ENCODE measurements around the gene PPDPF.

Gene PPDPF

DNA sequence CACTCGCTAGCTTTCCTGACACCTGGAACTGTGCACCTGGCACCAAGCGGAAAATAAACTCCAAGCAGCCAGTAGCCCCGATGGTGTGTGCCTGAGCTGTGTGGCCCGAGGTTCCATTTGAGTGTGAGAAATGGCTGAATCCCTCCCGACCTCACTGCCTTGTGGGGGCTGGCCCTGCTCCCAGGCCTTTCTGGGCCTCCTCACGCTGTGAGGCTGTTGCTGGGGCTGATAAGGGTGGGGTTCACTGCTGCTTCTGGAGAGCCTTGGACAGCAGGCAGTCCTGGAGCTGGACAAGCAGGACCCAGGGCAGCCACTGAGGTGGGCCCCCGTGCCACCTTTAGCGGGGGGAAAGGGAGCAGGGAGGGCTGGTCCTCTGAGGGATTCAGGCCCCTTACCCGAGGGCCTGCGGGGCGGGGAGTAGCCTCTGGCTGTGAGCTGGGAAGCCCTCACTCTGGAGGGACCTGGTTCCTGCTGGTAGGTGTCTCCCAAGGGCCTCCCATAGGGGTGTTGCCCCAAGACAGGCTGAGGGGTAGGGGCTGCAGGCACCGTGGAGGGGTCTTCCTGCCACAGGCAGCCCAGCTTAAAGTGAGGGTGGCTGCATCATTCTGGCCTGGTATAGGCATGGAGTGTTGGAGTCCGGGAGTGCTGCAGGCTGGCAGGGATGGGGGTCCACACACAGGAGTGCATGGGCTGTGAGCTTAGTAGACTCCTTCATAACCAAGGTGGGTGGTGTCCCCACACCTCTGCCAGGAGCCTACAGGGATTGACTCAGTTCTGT lies 1.7 kb downstream of the PPDPF start:
- DNase-seq (ENCODE audit: low read depth), result no peak

DNA sequence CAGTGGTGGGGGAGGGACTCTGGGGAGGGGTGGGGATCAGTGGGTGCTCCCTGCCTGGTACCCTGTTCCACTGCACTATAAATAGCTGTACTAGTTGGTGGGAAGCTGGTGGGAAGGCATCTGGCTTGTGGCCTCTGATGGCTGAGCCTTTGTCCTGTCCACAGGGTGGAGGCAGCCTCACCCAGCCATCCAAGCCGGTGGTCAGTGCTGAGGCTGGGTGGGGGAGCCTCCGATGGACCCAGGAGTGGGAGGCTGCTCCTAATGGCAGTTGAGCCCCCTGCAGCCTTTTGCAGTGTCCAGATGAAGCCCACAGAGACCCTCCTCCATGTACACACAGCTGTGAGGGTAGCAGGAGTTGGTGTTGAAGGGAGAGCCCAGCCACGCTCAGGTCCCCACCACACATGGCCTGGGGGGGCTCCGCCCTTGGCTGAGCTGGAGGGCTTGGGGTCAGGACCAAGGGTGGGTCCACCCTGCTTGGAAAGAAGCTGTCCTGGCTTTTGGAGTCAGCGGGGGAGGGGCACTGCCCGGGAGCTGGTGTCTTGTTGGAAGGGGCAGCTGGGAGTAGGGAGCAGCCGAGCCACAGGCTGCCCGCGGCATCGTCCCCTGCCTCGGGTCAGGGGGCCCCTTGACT lies 2.5 kb downstream of the PPDPF start:
- DNase-seq (ENCODE audit: low read depth), result no peak

DNA sequence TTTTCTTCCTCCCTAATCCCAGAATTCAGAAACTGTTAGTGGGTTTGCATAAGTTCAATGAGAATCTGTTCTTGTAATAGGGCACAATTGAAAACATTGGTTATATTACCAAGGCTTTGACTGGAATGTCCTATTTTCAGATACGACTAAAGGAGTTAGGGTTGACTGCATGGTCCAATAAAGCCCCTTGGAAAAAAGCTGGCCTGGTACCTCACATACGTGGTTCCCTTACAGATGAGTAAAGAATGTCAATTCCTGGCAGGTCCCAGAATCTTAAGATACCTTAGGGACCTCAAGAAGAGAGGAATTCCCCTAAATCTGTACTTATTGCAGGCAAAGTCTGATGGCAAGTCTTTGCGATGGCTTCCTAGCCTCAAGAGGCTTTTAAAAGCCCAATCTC lies 4.6 kb downstream of the PPDPF start:
- DNase-seq (ENCODE audit: low read depth), result no peak

DNA sequence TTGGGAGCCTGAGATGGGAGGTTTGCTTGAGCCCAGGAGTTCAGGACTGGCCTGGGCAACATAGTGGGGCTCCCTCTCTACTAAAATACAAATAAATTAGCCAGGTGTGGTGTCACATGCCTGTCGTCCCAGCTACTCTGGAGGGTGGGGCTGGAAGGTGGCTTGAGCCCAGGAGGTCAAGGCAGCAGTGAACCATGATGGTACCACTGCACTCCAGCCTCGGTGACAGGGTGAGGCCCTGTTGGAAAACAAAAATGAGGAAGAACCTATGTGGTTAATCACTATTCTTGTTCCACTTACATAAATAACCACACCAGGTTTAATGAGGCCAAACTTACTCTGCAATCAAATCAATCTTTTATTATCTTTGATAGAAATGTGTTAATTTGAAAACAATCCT lies 5.4 kb downstream of the PPDPF start:
- DNase-seq (ENCODE audit: low read depth), result no peak

DNA sequence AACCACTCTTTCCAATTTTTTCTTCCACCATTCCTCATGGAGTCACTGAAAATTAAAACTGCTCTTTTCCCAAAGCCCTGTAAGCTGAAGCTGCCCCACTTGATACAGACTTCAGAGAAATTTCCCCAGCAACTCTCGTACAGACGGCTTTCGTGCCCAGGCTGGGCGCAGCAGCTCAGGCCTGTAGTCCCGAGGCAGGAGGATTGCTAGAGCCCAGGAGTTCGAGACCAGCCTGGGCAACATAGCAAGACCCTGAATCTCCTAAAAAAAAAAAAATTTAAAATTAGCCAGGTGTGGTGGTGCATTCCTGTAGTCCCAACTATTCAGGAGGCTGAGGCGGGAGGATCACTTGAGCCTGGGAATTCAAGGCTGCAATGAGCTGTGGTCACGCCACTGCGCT lies 6.6 kb downstream of the PPDPF start:
- DNase-seq (ENCODE audit: low read depth), result no peak

DNA sequence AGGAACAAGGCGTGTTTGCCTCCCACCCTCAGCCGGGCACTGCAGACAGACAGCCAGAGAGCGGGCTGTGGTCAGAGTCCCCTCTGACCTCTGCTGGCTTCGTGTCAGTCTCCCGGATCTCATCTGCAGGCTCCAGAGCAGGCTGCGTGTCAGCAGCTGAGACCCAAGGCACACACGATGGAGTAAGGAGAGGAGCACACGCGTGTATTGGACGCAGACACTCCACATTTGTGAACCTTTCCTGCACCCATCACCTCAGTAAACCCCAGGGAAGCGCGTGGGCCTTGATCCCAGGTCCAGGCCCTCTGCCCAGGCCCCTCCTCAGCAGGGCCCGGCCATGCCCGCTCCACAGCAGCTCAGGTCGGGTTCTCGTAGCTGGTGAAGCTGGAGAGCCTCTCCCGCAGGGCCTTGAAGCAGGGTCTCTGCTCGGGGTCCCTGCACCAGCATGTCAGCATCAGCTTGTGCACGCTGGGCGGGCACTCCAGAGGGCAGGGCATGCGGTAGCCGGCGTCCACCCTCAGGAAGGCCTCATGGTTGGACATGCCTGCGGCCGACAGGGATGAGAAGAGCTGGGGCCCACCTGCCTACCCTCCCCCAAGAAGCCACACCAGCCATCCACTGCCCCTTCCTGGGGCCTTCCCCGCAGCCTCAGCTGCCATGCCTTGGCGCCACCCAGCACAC lies 8.8 kb downstream of the PPDPF start:
- no peak for DNase-seq (ENCODE audit: low read depth)

GRCh38 chr20:63529861-63530787 lies 9.6 kb downstream of the PPDPF start:
- DNase-seq (ENCODE audit: low read depth), result no peak

GRCh38 chr20:63530788-63531160 lies 10.2 kb downstream of the PPDPF start:
- DNase-seq (ENCODE audit: low read depth), result no peak

DNA sequence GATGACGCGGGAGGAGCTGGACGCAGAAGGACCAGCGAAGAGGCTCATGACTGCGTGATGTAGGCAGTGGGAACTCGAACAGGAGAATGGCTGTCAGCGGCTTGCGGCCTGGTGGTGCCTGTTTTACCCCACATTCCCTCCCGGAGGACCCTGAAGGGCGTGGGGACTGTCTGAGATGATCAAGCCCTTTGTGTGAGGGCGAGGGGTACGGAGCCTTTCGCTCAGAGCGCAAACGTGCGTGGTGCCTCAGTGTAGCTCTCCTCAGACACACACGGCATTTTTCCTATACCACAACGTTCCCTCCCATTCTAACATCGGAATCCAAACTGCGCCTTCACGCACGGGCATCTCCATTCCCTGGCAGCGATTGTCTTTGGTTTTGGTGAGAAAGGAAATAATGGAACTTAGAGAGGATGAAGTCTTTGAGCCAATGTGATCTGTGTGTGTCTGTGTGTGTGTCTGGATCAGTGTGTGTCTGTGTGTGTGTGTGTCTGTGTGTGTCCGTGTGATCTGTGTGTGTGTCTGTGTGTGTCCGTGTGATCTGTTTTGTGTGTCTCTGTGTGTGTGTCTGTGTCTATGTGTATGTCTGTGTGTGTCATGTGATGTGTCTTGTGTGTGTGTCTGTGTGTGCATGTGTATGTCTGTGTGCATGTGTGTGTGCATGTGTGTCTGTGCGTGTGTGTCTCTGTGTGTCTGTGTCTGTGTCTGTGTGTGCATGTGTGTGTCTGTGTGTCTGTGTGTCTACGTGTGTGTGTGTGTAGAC lies 11.3 kb downstream of the PPDPF start:
- DNase-seq (ENCODE audit: low read depth), result no peak

DNA sequence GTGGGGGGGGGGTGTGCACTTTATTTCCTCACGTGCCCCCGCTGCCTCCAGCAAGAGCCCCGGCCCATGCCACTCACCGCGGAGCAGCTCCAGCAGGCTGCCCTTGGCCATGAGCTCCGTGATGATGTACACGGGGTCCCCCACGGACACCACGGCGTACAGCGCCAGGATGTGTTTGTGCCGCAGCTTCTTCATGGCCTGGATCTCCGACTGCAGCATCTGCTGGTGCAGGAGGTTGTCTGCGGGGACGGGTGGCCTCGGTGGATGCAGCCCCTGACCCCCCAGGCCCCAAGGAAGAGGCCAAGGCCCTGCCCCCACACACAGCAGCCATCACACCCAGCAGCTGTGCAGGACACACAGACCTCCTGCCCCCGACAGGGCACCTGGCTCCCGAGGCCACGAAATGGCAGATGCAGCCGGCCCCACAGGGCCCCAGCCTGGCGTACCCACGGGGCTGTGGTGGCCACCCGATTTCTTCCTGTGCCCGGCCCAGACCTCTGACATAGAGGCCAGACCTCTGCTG lies 11.9 kb downstream of the PPDPF start:
- DNase-seq (ENCODE audit: low read depth), result no peak

- DNase-seq (ENCODE audit: low read depth), result no peak
Observed at GRCh38 chr20:63533388-63533787, 12.8 kb downstream of the PPDPF start.

DNA sequence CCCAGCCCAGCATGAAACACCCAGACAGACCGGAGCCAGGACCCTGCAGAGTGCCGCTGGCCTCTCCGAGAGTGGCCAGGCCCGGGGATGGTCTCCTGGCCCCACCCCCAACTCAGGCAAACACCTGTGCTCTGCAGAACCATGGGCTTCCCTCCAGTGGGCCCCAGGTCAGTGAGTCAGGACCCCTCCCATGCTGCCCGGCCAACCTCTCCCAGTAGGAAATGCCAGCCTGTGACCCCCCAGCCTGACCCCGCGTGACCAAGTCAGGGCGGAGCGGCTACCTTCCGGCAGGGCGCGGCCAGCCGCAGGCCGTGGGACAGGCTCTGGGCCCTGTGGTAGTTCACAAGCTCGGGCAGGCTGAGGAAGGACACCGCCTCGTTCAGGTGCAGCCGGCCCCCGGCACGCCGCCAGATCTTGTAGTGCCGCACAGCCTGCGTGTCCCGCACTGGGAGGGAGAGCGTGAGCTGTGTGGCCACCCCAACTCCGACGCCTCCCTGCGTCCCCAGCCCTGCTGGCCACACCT lies 13.4 kb downstream of the PPDPF start:
- DNase-seq (ENCODE audit: low read depth), result no peak

- no peak for DNase-seq (ENCODE audit: low read depth)
Observed at GRCh38 chr20:63534427-63534830, 13.9 kb downstream of the PPDPF start.

DNA sequence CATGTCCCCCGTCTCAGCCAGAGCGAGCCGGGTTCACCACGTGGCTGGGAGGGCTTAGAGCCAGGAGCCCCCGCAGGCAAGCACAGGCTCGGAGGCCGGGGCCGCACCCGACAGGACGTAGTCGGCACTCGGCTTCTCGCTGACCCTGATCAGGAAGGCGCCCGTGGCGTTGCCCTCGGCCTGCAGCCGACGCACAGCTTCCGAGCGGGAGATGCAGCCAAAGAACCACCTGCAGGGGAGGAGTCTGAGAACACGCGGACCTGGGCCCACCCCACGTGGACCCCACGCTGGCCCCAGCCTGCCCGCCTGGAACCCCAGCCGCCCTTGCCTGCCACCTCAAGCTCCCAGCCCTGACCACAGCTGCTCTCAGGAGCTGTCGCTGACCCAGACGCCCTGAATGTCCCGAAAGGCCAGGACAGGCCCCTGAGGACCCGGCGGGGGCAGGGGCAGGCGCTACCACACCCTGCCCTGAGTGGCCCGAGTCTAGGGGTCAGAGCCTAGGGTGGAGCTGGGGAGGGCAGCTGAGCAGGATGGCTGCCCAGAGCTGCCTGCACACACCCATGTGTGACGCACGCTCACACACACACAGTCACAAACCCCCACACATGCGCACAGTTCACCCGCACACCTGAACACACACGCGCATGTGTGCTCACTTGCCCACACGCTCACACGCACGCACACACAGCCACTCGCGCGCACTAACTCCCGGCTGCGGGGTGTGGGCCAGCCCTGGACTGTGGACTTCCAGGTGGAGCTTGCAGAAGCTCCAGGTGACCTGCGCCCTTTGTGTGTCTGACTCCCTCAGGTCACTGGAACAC lies 14.5 kb downstream of the PPDPF start:
- no peak for DNase-seq (ENCODE audit: low read depth)

GRCh38 chr20:63536241-63536977 lies 15.8 kb downstream of the PPDPF start:
- no peak for DNase-seq (ENCODE audit: low read depth)

GRCh38 chr20:63536997-63537524 lies 16.5 kb downstream of the PPDPF start, which contains the start of gene PTK6:
Gene PTK6, minus strand, starts transcription at chr20:63537376. Its CDS starts 62 bp downstream, at chr20:63537314.
- DNase-seq (ENCODE audit: low read depth), result no peak

DNA sequence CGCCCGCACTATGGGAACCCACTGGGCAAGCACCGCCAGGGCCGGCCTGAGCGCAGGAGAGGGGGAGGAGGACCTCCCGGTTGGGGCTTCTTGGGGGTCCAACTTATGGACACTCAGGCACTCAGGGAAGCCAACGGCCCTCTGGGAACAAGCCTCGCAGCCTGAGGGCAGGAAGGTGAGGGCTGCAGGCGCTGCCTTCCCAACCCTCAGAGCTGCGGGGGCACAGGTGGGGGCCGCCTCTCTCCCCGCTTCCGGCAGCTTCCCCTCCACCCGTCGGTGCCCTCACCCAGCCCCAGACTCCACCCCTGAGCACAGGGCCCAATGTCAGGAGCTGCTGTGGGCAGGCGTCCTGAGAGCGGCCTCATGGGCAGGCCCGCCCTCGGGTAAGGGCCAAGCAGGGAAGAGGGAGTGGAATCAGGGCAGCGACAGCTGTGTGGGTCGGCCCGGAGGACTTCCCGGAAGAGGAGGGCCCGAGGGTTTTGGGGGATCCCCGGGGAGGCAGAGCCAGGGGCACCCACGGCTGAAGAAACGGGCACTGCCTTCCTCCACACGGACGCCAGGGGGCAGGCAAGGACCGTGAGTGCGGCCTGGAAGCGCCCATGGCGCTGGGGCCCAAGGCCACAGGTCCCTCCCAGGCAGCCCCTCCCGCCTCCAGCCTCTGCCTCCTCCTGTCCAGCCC lies 17.1 kb downstream of the PPDPF start:
- DNase-seq (ENCODE audit: low read depth), result peak; percentile 92

Data from activated T-cell treated with anti-CD3 and anti-CD28 coated beads for 24 hours (primary cell).